Jurkat, Clone E6-1 (cell line): ENCODE measurements around the gene SLC25A33.
A peak's percentile ranks its signal among the peaks of the same experiment; 100 is the strongest.
"Not testable (repeated sequence)": the region's sequence is repeated elsewhere in the genome, so short reads cannot be mapped to it uniquely, and the experiment has no call there.

ENCODE experiments used
- DNase-seq: peaks from one replicate; pipeline ENCODE4 v3.0.0-alpha.2; 2011; ENCODE audit warnings: low read depth, low spot score
- H3K4me3 ChIP-seq: 2 replicates; pipeline ENCODE4 v1.5.1; 2011; ENCODE audit warnings: mild to moderate bottlenecking, low read length, control low read depth, moderate library complexity

SLC25A33 gene

DNA sequence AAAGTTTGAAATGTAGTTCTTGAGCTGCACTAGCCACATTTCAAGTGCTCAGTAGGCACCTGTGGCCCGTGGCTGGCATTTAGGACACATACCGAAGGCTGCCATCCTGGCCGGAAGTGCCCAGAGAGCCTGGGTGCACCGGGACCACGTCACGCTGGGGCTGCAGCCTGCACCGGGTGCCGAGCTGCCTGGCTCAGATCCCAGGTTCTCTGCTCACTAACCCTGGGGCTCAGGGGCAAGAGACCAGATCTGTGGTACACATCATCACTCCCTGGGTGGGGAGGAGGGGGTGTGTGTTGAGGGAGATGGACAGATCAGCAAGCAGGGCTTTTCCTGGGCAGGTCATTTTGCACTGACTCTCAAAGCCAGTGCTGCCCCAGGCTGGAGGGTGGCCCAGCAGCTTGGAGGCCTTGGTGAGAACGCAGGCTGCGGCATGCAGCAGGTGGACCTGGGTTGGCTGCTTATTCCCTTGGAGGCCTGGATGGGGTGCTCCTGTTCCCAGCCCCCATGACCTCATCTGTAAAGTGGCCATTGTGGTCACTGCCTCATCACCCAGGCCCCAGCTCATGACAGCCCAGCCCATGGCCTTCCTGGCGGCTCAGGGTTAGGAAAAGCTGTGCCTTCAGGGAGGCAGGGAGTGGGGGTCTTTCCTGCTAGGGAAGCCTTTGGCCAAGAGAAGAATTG lies 73.0 kb downstream of the SLC25A33 start:
- DNase-seq: no peak
- H3K4me3 ChIP-seq: no peak overlapping the region

DNA sequence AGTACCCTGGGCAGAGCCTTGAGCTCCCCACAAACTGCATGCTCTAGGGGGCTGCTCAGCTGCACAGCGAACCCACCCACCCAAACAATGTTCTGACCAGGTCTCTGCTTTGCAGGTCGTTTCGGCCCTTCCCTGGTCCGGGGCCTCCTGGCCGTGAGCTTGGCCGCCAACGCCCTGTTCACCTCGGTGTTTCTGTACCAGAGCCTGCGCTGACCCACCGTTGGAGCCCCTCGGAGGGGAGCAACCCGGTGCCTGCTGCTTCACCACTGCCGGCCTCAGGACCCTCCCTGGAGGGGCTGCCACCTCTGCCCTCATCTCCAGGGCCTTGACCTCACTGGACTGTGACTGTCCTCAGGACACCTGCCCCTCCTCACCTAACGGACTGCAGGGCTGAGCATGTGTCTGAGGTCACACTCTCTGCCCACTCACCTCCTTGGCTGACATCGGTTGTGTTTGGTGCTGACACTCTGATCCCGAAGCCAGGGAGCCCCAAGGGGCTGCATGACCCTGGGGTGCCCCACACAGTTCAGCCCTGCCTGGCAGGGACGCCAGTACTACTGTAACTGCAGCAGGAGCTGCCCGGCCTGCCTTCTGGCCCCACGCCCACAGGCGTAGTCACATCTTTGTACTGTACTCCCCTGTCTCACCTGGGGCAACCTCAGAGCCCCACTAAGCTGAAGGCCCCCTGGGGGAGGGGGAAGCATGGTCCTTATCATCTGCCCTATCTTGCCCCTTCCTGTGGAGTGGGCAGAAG lies 73.8 kb downstream of the SLC25A33 start:
- H3K4me3 ChIP-seq: no peak overlapping the region
- DNase-seq: no peak

DNA sequence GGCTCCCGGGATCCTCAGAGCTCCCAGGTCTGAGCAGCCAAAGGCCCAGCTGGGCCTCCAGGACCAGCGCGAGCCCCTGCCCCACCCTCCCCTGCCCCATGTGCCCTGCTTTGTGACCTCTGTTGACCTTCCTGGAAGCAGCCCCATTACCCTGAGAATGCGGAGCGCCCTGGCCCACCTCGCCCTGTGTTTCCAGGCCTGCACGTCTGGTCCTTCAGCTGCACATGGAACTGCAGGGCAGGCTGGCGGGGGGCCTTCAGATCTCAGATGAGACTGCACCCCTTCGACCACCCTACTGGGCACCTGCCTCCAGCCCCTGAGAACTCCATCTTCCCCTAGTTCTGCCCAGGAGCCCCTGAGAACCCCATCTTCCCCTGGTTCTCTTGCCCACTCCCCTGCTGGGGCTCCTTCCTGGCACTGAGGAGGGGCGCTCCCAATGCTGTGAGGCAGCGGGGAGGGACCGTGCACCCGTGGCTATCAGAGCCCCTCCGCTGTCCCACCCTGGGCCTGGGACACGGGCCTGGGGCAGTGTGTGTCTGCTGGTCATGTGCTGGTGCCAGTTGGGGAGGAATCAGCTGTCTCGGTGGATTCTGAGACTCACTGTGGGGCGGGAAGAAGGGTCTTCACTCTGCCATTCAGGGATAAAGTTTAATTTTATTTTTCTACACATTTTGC lies 74.5 kb downstream of the SLC25A33 start:
- no peak for DNase-seq
- no peak overlapping the region for H3K4me3 ChIP-seq

DNA sequence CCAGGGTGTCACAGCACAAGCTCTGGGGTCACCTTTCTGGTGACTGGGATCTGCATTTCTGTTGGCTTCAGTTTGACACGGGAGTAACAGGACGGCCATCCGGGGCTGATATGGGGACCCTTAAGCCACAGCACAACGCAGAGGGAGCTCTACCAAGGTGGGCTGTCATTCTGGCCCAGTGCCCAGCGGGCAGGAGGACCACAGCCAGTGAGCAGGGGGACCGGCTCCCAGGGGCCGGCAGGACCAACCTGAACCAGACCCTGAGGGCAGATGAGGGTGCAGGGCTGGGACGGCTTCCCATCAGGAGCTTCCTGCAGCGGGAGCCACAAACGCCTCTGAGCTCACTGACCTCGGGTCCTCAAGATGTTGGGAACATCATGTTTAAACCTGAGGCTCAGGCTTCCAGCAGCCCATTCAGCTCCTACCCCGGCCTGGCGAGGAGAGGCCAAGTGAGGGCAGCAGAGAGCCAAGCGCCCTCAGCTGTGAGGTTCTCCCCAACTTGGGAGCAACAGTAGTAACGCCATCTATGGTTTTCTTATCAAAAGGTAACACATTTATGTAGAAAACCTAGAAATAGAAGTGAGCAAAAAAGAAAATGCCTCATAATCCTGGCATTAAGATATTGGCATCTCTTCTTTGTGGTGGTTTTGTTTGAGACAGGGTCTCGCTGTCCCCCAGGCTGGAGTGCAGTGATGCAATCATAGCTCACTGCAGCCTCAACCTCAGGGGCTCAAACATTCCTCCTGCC lies 76.2 kb downstream of the SLC25A33 start:
- peak; percentile 45 for DNase-seq
- H3K4me3 ChIP-seq: no peak overlapping the region

DNA sequence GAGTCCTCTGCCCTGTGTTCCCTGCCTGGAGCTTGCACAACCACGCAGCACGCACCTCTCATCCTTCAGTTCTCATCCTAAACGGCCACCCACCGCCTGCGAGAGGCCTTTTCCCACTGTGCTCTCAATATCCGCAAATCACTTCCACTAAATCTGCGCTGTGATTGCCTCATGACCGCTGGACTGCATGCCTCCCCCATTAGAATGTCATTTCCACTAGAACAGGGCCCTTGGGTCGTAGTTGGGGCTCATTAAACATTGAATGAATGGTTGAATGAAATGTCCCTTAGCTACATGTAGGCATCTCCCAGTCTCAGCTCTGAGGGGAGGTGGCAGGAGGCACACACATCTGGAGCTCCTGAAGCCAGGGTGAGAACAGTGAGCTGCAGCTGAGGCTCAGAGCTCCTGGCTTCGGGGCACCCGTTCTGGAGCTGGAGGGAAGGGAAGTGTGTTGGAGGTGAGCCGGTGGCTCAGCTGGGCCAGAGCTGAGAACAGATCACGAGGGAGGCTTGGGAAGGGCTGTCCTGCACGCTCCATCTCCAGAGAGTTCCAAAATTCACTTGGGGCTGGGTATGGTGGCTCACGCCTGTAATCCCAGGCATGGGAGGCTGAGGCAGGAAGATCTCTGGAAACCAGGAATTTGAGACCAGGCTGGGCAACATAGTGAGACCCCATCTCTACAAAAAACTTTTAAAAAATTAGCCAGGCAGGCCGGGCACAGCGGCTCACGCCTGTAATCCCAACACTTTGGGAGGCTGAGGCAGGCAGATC lies 79.8 kb downstream of the SLC25A33 start:
- DNase-seq: no peak

DNA sequence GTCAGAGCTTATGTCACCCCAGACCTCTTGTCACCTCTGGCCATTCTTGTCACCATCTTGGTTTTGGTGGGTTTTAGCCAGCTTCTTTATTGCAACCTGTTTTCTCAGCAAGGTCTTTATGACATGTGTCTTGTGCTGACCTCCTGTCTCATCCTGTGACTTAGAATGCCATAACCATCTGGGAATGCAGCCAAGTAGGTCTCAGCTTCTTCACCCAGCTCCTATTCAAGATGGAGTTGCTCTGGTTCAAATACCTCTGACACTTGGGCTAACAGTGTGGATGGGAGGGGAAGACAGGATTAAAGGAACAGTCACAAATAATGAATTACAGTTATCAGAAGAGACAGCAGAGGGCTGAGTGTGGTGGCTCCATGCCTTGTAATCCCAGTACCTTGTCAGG lies 81.8 kb downstream of the SLC25A33 start:
- DNase-seq: no peak

More for the DNA sequence above, 79.8 kb downstream of the SLC25A33 start:
- no peak overlapping the region for H3K4me3 ChIP-seq

DNA sequence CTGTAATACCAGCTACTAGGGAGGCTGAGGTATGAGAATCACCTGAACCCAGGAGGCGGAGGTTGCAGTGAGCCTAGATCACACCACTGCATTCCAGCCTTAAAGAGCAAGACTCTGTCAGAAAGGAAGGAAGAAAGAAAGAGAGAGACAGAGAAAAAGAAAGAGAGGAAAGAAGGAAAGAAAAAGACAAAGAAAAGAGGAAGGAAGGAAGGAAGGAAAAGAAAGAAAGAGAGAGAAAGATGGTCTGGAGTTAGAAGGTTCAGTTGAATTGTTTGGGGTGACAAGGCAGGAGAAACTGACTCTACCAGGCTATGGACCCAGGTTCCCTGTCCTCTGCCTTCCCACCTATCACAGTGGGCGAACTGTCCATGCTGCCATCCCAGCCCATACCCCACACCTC lies 84.8 kb downstream of the SLC25A33 start:
- H3K4me3 ChIP-seq: no peak overlapping the region
- DNase-seq: no peak

More for the DNA sequence above, 81.8 kb downstream of the SLC25A33 start:
- H3K4me3 ChIP-seq: no peak overlapping the region

DNA sequence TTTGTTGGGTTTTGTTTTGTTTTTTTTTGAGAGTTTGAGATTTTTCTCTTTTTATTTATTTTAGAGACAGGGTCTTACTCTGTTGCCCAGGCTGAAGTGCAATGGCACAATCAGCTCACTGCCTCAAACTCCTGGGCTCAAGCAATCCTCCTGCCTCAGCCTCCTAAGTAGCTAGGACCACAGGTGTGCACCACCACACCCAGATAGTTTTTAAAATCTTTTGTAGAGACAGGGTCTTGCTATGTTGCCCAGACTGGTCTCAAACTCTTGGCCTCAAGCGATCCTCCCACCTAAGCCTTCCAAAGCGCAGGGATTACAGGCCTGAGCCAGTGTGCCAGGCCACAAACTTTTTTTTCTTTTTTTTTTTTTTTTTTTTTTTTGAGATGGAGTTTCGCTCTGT lies 85.8 kb downstream of the SLC25A33 start:
- not testable (repeated sequence) for DNase-seq, H3K4me3 ChIP-seq

DNA sequence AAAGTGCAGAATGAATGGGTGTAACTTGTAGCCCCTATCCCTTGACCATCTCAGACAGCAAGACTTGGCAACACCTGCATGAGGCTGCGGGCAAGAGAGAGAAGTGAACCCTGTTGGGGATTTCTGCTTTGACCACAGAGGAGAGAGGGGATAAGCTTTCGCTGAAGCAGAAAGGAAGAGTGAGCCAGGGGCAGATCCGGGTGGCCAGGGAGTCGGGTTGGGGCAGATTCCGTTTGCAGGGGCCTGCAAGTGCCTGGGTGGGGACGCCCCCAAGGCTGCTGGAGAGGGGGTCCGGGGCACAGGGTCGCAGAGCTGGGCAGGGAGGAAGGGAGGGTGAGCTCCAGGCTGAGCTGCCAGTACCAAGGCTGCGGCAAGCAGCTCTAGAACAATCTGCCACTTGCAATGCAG lies 86.9 kb downstream of the SLC25A33 start:
- no peak for DNase-seq
- H3K4me3 ChIP-seq: no peak overlapping the region

DNA sequence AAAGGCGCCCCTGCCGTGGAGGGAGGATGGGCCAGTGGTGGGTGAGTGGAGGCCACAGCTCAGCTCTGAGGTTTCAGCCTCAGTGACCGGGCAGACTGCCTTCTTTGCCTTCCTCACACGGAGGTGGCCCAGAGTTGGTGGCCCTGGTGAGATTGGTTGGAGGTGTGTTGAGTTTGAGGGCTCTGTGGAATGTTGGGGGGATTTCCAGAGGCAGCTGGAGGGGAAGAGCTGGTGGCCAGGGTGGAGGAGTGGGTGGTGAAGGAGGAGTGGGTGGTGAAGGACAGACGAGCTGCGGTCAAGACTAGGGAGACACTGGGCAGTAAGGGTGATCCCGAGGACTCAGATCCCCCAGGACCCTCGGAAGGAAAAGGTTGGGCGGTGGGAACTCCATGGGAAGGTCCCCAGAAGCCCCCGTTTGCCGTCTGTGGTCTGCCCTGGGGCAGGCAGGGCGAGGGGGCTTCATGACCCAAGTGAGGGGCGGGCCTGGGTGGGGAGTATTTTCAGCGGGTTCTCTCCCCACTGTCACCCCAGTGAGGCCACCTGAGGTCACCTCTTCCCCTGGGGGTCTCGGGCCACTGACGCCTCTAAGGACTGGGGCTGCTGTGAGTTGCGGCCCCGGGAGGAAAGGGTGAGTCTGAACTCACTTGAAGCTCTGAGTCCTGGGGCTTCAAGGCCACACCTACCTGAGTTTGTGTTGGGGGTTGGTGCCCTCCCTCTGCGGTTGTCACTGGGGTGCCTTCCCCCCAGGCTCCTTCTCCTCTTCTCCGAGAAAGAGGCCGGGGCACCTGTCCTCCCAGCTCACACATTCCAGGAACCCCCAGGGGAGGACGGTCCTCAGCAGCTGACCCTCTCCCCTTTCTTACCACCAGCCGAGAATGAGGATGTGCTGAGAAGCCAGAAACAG lies 89.5 kb downstream of the SLC25A33 start:
- DNase-seq: peak; percentile 32

DNA sequence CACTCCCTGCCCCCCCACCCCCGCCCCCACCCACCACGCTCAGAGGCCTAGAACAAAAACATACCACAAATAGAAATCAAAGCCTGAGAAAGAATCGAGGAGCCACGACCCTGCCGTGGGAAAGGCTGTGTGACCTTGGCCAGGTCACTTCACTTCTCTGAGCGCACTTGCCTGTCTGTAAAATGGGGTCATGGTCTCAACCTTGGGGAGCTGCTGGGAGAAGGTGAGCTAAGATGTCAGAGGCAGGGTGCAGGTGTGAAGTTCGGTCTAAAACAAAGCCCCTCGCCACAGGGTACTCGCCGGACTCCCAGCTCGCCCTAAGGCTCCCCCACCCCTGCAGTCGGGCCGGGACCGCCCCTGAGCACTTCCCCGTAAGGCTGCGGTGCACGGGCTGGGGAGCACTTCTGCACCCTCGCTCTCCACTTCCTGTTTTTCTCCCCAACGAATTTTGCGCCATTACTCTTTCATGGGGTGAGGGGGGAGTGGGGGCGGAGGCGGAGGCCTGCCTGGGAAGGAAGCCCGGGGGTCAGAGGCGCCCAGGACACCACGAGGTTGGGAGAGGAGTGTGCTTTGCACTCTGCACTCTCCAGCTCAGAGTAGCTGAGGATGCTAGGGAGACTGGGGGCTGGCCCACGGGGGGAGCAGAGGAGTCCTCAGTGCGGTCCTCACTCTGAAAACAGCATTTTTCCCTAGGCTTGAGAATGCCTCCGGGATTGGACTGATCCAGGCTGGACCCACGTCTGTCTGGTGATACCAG lies 90.4 kb downstream of the SLC25A33 start:
- peak; percentile 72 for DNase-seq
- peak overlapping the region; percentile 49 for H3K4me3 ChIP-seq

More for the DNA sequence above, 89.5 kb downstream of the SLC25A33 start:
- H3K4me3 ChIP-seq: peak overlapping the region; percentile 49

DNA sequence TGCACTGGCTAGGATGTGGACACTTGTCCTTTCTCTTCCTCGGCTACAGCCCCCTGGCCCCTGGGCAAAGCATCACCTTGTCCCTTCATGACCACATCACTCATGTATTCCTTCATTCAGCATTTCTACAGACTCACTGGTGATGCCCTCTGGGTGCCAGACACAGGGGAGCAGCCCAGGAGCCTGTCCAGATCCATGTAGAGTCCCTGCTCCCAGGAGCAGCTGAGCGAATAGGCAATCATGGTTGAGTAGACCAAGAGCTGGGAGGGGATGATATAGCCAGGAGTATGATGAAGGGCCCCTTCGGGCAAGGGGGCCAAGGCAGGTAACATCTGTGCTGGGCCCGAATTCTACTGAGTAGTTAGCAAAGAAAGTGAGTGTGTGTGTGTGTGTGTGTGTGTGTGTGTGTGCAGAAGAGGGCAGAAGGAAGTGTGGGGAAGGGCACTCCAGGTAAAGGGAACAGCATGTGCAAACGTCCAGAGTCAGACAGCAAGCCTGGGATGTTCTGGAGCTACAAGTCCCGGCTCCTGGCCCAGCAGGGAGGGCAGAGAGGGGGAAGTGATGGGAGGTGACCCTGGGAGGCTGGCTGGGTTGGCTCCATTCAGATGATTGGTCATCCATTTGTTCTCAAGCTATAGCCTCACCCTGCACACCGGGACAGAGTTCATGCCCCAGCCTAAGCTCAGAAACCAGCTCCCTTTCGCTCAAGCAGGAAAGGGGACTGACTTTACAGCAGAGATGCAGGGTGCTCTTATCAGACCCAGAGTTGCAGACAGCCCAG lies 91.3 kb downstream of the SLC25A33 start:
- DNase-seq: no peak
- H3K4me3 ChIP-seq: peak overlapping the region; percentile 49

DNA sequence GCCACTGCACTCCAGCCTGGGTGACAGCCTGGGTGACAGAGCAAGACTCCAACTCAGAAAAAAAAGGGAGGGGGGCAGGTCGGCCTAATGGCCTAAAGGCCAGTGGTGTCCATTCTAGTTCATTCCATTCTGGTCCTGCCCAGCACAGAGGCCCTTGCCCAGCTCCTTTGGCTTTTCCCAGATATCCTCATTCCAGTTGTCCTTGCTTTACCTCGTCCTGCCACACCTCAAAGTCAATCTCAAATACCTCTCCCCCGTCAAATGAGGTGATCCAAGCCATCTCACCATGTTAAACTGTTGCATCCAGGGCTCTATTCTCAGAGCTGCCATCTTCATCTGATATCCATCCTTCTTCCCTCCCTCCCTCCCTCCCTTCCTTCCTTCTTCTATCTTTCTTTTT lies 92.3 kb downstream of the SLC25A33 start:
- no peak overlapping the region for H3K4me3 ChIP-seq
- DNase-seq: no peak

DNA sequence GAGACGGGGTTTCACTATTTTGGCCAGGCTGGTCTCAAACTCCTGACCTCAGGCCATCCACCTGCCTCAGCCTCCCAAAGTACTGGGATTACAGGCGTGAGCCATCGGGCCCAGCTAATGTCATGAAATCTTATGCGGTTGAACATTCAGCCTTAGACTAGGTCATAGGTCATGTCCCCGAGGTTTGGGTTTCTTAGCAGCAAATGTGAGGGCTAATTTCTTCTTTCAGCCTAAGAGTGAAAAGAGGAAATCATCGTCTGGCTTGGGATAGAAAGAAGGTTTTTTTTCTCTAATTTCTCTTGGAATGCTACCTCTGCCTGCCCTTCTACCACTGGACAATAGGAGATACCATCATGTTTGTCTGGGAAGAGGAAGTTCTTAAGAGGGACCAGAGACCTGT lies 94.2 kb downstream of the SLC25A33 start:
- DNase-seq: no peak
- no peak overlapping the region for H3K4me3 ChIP-seq

DNA sequence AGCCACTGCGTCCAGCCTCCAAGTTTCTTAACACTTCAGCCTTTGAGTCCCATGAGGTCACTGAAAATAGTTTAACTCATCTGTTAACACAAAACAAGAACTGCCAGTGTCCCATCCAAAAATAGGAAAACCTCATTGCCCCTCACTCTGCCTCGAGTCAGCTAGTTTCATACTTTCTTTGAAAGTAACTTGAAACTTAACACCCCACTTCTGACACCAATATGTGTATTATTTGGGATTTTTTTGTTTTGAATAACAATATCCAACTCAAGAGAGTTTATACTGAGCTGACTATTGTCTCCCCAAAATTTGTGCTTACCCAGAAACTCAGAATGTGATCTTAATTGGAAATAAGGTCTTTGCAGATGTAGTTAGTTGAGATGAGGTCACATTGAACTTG lies 95.3 kb downstream of the SLC25A33 start:
- DNase-seq: no peak
- no peak overlapping the region for H3K4me3 ChIP-seq
